DND-41 (cell line): ENCODE results near the gene UBL5.

Experiments
- EZH2 ChIP-seq: IDR thresholded peaks from 3 replicates; pipeline ENCODE4 v1.6.1; 2012; ENCODE audit warnings: borderline replicate concordance, low read depth, mild to moderate bottlenecking, moderate library complexity, low read length, inconsistent platforms; ENCODE audit not compliant: severe bottlenecking
- TF ChIP-seq, protein P1 (sequence below): IDR thresholded peaks from 2 replicates; pipeline ENCODE4 v1.5.1; 2012; ENCODE audit warnings: borderline replicate concordance, low read length, moderate library complexity, mild to moderate bottlenecking; ENCODE audit not compliant: poor library complexity, severe bottlenecking; ENCODE audit errors: extremely low read depth

DNA sequence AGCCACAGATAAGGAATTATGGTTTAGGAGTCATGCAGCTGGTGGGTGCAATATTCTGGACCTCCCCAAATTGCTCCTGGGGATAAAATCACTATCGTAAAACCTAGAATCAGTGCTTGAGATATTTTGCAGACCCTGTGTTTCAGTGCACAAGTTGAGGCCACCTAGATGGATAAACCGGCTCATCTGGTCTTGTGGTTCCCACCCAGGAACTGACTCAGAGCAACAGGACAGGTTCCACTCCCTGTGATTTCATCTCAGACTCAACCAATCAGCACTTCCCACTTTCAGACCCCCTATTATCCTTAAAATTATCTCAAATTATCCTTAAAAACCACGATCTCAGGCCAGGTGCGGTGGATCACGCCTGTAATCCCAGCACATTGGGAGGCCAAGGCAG, 29.8 kb upstream of the UBL5 start:
- TF ChIP-seq, protein P1, sequence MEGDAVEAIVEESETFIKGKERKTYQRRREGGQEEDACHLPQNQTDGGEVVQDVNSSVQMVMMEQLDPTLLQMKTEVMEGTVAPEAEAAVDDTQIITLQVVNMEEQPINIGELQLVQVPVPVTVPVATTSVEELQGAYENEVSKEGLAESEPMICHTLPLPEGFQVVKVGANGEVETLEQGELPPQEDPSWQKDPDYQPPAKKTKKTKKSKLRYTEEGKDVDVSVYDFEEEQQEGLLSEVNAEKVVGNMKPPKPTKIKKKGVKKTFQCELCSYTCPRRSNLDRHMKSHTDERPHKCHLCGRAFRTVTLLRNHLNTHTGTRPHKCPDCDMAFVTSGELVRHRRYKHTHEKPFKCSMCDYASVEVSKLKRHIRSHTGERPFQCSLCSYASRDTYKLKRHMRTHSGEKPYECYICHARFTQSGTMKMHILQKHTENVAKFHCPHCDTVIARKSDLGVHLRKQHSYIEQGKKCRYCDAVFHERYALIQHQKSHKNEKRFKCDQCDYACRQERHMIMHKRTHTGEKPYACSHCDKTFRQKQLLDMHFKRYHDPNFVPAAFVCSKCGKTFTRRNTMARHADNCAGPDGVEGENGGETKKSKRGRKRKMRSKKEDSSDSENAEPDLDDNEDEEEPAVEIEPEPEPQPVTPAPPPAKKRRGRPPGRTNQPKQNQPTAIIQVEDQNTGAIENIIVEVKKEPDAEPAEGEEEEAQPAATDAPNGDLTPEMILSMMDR = no peak
- TF ChIP-seq EZH2 = no peak
